HG02571 (cell line): Measurements from ENCODE around the gene GLE1.
"Not testable (repeated sequence)": the region's sequence is repeated elsewhere in the genome, so short reads cannot be mapped to it uniquely, and the experiment has no call there.

Experiments used
- ATAC-seq: cut with Tn5 transposase; IDR thresholded peaks from one replicate; pipeline ENCODE4 v1.9.1; 2021; ENCODE audit warnings: mild to moderate bottlenecking, moderate library complexity; ENCODE audit not compliant: unreplicated experiment

Gene GLE1

GRCh38 chr9:128495804-128496417 is 8.6 kb upstream of the GLE1 start:
- no peak for ATAC-seq

GRCh38 chr9:128497824-128498610 is 6.5 kb upstream of the GLE1 start:
- ATAC-seq, result no peak

DNA sequence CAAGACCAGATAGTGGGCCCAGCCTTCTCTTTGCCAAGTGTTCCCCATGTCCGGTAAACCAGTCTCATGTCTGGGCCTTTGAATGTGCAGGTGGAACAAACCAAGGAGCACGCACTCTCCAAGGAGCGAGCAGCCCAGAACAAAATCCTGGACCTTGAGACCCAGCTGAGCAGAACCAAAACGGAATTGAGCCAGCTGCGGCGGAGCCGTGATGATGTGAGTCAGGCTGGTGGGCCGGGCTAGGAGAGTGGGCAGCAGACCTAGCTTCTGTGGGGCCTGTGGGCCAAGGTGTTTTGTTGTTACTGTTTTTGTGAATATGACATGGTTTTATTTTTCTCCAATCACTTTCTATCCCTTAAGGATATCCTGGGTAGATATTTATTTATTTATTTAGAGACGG is 5.6 kb upstream of the GLE1 start:
- ATAC-seq, result no peak

DNA sequence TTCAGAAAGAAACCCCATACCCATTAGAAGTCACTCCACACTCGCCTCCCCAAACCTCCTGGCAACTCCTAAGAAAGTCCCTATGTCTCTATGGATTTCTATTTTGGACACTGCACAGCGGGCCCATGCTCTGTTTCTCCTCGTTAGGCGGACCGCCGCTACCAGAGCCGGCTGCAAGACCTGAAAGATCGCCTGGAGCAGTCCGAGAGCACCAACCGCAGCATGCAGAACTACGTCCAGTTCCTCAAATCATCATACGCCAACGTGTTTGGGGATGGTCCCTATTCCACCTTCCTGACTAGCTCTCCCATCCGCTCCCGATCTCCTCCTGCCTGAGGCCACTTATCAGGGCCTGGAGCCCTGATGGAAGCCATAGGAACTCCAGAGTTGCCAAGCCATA is 4.6 kb upstream of the GLE1 start:
- ATAC-seq, result no peak

- ATAC-seq, result not testable (repeated sequence)
Measured at GRCh38 chr9:128503415-128503825, 1.1 kb upstream of the GLE1 start.

DNA sequence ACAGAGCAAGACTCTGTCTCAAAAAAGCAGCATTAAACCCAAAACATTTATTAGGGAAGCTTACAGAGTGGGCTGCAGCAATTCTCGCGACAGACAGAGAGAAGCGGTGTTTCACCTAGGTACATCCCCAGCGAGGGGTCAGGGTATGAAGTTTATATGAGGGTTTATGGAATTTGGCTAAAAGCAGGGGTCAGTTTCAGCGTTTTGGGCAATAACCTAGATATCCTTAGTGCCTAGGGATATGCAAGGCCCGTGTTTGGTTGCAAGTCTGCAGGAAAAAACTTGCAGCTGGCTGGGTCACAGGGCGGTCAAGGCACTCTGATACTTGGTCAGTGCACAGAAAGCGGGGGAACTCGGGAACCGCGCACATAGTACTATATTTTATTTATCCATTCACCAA is 649 bp upstream of the GLE1 start:
- ATAC-seq, result no peak

- ATAC-seq, result no peak
Measured at GRCh38 chr9:128505414-128505765, 871 bp downstream of the GLE1 start.

DNA sequence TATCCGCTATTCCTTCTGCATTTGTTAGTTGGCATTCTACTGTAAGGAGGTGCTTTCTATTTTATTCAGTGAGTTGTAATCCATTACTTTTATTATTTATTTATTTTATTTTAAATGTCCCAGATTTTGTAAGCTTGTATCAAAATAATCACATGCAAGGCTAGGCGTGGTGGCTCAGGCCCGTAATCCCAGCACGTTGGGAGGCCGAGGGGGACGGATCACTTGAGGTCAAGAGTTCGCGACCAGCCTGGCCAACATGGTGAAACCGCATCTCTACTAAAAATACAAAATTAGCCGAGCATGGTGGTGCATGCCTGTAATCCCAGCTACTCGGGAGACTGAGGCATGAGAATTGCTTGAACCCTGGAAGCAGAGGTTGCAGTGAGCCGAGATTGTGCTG is 1.4 kb downstream of the GLE1 start:
- ATAC-seq, result not testable (repeated sequence)

DNA sequence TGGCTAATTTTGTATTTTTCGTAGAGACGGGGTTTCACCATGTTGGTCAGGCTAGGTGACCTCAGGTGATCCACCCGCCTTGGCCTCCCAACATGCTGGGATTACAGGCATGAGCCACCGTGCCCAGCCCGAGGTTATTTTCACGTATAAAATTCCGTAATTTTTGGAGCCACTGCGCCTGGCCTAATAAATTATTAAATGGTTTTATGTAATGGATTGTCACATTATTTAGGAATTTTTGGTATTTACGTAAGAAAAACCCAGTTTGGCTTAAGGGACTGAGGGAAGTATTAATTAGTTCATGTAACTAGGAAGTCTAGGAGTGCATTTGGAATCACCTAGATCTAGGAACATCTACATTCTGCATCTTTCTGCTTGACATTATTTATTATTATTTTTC is 8.3 kb downstream of the GLE1 start:
- no peak for ATAC-seq

GRCh38 chr9:128521956-128522355 is 17.4 kb downstream of the GLE1 start:
- ATAC-seq, result no peak

- no peak for ATAC-seq
Measured at GRCh38 chr9:128523199-128523925, 18.8 kb downstream of the GLE1 start.

DNA sequence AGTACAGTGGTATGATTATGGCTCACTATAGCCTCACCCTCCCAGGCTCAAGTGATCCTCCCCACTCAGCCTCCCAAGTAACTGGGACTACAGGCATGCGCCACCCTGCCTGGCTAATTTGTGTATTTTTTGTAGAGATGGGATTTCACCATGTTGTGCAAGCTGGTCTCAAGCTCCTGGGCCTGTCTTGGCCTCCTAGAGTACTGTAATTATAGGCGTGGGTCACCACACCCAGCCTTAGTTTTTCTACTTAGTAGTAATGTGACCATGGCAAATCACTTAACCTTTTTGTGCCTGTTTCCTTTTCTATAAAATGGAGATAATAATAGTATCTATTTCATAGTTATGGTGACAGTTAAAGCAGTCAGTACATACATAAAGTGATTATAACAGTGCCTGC is 22.2 kb downstream of the GLE1 start:
- no peak for ATAC-seq

DNA sequence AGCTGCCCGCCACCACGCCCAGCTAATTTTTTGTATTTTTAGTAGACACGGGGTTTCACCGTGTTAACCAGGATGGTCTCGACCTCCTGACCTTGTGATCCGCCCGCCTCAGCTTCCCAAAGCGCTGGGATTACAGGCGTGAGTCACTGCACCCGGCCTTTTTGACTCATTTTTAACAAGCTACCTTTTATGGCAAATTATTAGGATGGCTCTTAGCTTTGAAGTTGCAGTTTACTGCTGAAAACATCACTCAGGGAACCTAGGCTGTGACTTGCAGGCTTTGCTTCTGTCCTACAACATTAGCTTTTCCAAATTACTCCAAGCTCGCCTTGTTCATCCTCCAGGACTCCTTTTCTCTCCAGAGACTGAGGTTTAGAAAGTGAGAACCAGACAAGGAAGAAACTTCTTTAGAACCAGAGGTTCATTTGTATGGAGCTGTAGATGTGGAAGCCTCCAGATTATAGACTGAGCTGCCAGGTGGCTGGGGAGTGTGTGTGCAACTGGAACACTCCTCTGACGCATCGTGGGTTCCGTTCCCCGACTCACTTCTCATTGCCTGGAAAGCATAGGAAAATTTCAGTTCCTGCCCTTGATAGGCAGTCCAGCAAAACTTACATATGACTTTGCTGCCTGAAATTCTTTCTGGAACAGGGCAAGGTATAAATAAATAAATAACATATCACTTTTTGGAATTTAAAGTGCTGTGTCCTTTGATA is 24.1 kb downstream of the GLE1 start:
- ATAC-seq, result no peak

DNA sequence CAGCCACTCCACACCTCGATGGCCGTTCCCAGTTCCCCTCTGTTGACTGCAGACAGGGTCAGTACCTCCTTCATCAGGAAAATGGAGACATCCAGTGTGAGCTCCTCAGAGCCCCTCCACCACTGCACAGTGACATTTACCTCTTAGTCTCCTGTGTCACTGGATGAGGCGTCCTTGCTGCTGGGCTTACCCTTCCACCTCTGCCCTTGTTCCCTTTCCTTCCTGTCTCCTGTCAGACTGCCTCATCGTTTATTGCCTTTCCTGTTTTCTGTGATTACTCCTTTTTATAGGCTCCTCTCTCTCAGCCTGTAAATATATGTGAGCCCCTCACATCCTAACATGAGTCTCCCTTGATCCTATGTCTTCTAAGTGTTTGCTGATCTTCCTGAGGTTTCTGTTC is 24.7 kb downstream of the GLE1 start:
- ATAC-seq, result no peak

- no peak for ATAC-seq
Measured at GRCh38 chr9:128532581-128532980, 28.1 kb downstream of the GLE1 start.

GRCh38 chr9:128540634-128541360 is 36.3 kb downstream of the GLE1 start:
- ATAC-seq, result no peak

- no peak for ATAC-seq
Measured at GRCh38 chr9:128546504-128546903, 42.0 kb downstream of the GLE1 start.

- ATAC-seq, result no peak
Measured at GRCh38 chr9:128548876-128549275, 44.4 kb downstream of the GLE1 start.

DNA sequence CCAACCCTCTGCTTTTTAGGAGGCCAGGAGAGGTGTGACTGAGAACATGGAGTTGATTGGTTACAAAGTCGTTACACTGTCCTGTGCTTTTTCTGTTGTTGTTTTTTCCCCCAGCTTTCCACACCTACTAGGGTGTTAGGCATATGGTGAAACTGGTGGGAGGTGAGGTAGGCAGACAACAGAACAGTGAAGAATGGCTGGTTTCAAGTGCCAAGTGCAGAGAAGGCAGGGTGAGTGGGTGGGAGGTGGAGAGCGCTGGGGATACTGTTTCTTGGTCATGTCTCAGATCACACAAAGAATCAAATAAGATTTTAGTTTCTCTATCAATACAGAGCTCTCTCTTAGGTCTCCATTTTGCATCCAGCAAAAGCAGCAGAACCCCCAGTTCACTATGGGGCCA is 45.7 kb downstream of the GLE1 start:
- no peak for ATAC-seq

GRCh38 chr9:128550770-128551656 is 46.5 kb downstream of the GLE1 start:
- ATAC-seq, result no peak
